ENCODE measurements around the gene NUBP2. TPM values are rescaled to one million over a fixed set of nuclear protein-coding genes. Genes with fewer than 3 reads are reported as not detected.

Gene NUBP2
- total RNA-seq, 4 donors from 2014 or later: 64.4 to 92.2 (median 80.6) TPM

- H3K4me1 ChIP-seq: peaks cover 0 to 48% (median 18%) of the 10 kb centered on the region in 3 donors
- 100% methylated on average over 1 of the region's 6 CpGs; no CpG with 5 or more reads in 1 of the 2 donors for WGBS, 2 donors (ENCODE audit: low coverage in 1 of 2)
- no peak overlapping the region for H3K4me3 ChIP-seq
- no peak for ATAC-seq
- no peaks in the 10 kb centered on the region for H3K27me3 ChIP-seq
- no peaks in the 10 kb centered on the region for H3K9me3 ChIP-seq
- peaks cover 0 to 71% of the 10 kb centered on the region in 2 donors for H3K36me3 ChIP-seq
- H3K27ac ChIP-seq: no peak overlapping the region
- TF ChIP-seq POLR2A (IDR thresholded peaks at IDR 0.05) (no peak), CTCF (IDR thresholded peaks at IDR 0.05) (no peak), EP300 (IDR thresholded peaks at IDR 0.05) (no peak), POLR2AphosphoS5 (IDR thresholded peaks at IDR 0.05) (no peak)
Observed at GRCh38 chr16:1787056-1787321, 4.2 kb downstream of the NUBP2 start.

GRCh38 chr16:1787322-1788094, 4.7 kb downstream of the NUBP2 start:
- Histone ChIP-seq H3K4me1 (peaks cover 0 to 48% (median 18%) of the 10 kb centered on the region in 3 donors), H3K4me3 (no peak overlapping the region), H3K36me3 (peaks cover 0 to 77% of the 10 kb centered on the region in 2 donors), H3K27ac (no peak overlapping the region), H3K27me3 (no peaks in the 10 kb centered on the region), H3K9me3 (no peaks in the 10 kb centered on the region)
- no peak for ATAC-seq
- WGBS, 2 donors (ENCODE audit: low coverage in 1 of 2): 100% methylated on average over 1 of the region's 44 CpGs; no CpG with 5 or more reads in 1 of the 2 donors
- TF ChIP-seq POLR2A (IDR thresholded peaks at IDR 0.05) (no peak), EP300 (IDR thresholded peaks at IDR 0.05) (no peak), CTCF (IDR thresholded peaks at IDR 0.05) (no peak), POLR2AphosphoS5 (IDR thresholded peaks at IDR 0.05) (no peak)

- no peak for ATAC-seq
- Histone ChIP-seq H3K36me3 (peaks cover 0 to 78% of the 10 kb centered on the region in 2 donors), H3K9me3 (no peaks in the 10 kb centered on the region), H3K4me1 (peaks cover 0 to 47% (median 18%) of the 10 kb centered on the region in 3 donors), H3K4me3 (no peak overlapping the region), H3K27ac (no peak overlapping the region), H3K27me3 (no peaks in the 10 kb centered on the region)
- WGBS, 2 donors (ENCODE audit: low coverage in 1 of 2): no CpG with 5 or more reads among the region's 38 CpGs
- TF ChIP-seq EP300 (IDR thresholded peaks at IDR 0.05): no peak
- TF ChIP-seq POLR2A (IDR thresholded peaks at IDR 0.05): no peak
- no peak for TF ChIP-seq CTCF (IDR thresholded peaks at IDR 0.05)
- no peak for TF ChIP-seq POLR2AphosphoS5 (IDR thresholded peaks at IDR 0.05)
Observed at GRCh38 chr16:1788095-1788707, 5.4 kb downstream of the NUBP2 start.

GRCh38 chr16:1788708-1789100, 5.9 kb downstream of the NUBP2 start:
- H3K9me3 ChIP-seq: no peaks in the 10 kb centered on the region
- no peak for ATAC-seq
- WGBS, 2 donors (ENCODE audit: low coverage in 1 of 2): no CpG with 5 or more reads among the region's 19 CpGs
- no peak overlapping the region for H3K4me3 ChIP-seq
- H3K27me3 ChIP-seq: no peaks in the 10 kb centered on the region
- no peak overlapping the region for H3K27ac ChIP-seq
- H3K36me3 ChIP-seq: peaks cover 0 to 78% of the 10 kb centered on the region in 2 donors
- no peak for TF ChIP-seq CTCF (IDR thresholded peaks at IDR 0.05)
- TF ChIP-seq EP300 (IDR thresholded peaks at IDR 0.05): no peak
- no peak for TF ChIP-seq POLR2AphosphoS5 (IDR thresholded peaks at IDR 0.05)
- TF ChIP-seq POLR2A (IDR thresholded peaks at IDR 0.05): no peak
- peaks cover 0 to 42% (median 15%) of the 10 kb centered on the region in 3 donors for H3K4me1 ChIP-seq

- no peaks in the 10 kb centered on the region for H3K27me3 ChIP-seq
- WGBS, 2 donors (ENCODE audit: low coverage in 1 of 2): no CpG with 5 or more reads among the region's 25 CpGs
- no peak overlapping the region for H3K27ac ChIP-seq
- H3K9me3 ChIP-seq: no peaks in the 10 kb centered on the region
- ATAC-seq: no peak
- H3K4me1 ChIP-seq: peaks cover 0 to 32% (median 7%) of the 10 kb centered on the region in 3 donors
- TF ChIP-seq CTCF (IDR thresholded peaks at IDR 0.05): no peak
- TF ChIP-seq POLR2A (IDR thresholded peaks at IDR 0.05): no peak
- TF ChIP-seq POLR2AphosphoS5 (IDR thresholded peaks at IDR 0.05): no peak
- TF ChIP-seq EP300 (IDR thresholded peaks at IDR 0.05): no peak
- H3K36me3 ChIP-seq: peaks cover 0 to 78% of the 10 kb centered on the region in 2 donors
- H3K4me3 ChIP-seq: no peak overlapping the region
Observed at GRCh38 chr16:1789643-1790045, 6.9 kb downstream of the NUBP2 start.

All from gastroesophageal sphincter (tissue), 4 donors.